GM18520 (cell line): ENCODE data around the gene TACR2.

Experiments
- ATAC-seq: cut with Tn5 transposase; IDR thresholded peaks from one replicate; pipeline ENCODE4 v1.9.1; 2021; ENCODE audit not compliant: unreplicated experiment

The TACR2 gene

DNA sequence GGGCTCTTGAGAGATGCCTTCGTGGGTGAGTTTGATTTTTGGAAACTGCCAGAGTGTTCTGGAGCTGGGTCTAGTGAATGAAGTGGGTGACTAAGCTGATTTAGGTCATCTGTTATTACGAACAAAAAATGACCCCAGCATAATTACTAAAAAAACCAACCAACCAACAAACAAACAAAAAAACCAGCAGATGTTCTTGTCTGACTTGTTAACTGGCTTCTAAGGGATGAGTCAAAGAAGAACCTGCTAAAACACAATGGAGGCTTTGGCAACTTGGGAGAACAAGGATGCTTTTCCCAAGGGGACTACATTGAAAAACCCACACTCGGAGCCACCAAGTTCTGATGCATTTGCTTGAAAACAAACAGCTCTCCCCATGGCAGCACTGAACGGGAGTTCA is 11.5 kb downstream of the TACR2 start:
- no peak for ATAC-seq

DNA sequence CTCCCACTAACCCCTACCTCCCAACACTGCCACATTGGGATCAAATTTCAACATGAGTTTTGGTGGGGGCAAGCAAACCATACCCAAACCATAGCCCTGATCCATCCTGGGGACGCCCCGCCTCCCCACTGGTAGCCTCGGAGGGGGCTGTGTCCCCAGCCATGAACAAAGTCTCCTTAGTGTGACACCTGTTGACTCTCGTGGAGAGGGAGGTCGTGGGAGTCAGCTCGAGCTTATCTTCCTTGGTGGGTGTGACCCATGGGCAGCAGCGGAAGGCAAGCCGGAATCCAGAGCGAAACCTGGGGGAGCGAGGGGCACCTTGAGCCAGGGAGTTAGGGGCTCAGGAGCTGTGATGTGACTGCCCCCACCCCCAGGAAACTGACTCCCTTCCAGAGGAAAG is 11.9 kb downstream of the TACR2 start:
- ATAC-seq, result no peak

DNA sequence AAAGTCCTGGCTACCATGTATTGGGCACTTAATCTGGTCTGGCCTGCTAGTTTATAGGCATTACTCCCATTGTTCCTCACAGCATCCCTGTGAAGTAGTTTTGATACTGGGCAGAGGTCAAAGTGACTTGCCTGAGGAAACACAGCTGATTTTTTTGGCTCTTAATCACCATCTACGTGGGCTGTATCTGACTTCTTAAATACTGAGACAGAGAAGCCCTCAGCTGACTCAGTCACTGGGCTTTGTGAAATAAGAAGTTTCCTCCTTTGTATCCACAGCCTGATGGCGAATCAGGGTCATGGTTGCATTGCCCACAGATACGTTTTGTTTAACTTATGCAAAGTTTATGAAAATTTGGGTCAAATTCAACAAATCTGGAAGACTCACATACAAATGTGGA is 13.2 kb downstream of the TACR2 start:
- no peak for ATAC-seq

DNA sequence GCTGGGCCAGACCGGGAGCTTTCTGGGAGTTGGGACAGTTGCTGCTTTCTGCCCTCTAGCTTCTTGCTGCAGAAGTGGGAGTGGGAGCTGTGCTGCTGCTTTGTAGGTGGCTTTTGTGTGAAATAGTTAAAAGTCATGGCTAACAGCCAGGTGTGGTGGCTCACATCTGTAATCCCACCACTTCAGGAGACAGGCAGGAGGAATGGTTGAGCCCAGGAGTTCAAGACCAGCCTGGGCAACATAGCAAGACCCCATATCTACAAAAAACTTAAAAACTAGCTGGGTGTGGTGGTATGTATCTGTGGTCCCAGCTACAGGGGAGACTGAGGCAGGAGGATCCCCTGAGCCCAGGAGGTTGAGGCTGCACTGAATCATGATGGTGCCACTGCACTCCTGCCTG is 13.7 kb downstream of the TACR2 start:
- ATAC-seq, result no peak

DNA sequence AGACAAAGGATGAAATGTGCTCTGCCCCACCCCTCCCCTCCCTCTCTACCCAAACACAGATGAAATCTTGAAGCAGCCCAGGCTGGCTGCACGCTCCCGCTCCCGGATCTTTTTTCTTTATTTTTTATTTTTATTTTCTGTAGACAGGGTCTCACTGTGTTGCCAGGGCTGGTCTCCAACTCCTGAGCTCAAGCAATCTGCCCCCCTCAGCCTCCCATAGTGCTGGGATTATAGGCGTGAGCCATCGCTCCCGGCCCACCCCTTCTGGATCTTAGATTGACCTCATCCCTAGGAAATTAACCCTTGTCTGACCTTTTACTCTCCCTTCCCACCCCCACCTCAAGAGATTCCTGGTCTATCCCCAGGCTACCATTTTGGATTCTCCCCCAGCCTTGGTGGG is 14.3 kb downstream of the TACR2 start:
- ATAC-seq, result no peak

DNA sequence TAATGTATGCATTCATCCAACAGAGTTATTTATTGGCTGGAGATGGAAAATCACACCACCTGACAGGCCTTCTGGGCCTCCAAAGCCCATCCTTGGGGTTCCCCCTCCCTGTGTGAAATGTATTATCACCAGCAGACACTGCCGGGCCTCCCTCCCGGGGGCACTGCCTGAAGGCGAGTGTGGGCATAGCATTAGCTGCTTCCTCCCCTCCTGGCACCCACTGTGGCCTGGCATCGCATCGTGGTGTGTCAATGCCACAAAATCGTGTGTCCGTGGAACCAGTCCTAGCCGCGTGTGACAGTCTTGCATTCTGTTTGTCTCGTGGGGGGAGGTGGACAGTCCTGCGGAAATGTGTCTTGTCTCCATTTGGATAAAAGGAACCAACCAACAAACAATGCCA is 15.3 kb downstream of the TACR2 start:
- ATAC-seq, result no peak

DNA sequence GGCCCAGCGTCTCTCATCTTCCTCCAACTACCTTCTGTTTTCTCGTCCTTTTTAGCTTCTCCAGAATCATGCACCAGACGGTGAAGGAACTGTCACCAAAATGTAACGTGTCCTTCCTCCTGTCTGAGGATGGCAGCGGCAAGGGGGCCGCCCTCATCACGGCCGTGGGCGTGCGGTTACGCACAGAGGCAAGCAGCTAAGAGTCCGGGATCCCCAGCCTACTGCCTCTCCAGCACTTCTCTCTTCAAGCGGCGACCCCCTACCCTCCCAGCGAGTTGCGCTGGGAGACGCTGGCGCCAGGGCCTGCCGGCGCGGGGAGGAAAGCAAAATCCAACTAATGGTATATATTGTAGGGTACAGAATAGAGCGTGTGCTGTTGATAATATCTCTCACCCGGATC is 15.8 kb downstream of the TACR2 start:
- no peak for ATAC-seq

DNA sequence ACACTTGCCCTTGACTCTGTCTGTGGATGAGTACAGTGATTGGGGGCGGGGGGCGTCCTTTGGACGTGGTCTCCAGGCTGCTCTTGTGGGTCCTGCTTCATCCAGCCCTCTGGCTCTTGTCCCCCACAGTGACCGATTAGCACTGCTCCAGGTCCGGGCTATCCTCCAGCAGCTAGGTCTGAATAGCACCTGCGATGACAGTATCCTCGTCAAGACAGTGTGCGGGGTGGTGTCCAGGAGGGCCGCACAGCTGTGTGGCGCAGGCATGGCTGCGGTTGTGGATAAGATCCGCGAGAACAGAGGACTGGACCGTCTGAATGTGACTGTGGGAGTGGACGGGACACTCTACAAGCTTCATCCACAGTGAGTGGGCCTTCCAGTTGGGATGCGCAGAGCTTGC is 18.3 kb downstream of the TACR2 start:
- ATAC-seq, result no peak

DNA sequence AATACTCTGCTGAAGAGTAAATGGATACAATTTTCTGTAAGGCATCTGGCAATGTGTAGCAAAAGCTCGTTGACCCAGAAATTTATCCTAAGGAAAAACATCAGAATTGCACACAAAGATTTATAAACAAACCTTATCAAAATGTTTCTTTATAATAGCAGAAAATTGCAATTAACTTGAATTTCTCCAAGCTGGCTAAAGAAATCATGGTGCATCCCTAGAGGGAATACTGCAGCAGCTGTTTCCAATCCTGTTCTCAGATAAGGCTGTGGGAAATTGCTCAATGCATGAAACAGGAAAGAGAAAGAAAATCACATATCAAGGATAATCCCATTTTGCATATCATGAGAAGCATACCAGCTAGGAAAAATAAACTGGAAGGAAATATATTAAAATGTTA is 18.7 kb downstream of the TACR2 start:
- no peak for ATAC-seq

DNA sequence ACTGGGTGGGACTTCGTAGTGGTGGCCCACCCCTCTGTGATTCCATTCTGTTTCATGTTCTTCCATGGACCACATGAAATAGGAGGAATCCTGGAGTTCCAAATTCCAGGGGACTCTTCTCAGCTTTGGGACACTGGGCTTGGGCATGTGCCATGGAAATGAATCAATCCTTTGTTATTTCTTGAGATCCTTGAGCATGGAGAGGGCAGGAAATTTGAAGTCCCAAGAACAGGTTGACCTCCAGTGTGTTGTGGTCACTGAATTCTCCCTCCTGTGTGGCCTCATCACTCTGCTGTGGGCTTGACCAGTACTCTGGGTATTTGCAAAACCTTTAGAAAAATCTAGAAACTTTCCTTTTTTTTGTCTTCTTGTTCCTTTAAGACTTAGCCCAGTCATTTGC is 22.7 kb downstream of the TACR2 start:
- ATAC-seq, result no peak

DNA sequence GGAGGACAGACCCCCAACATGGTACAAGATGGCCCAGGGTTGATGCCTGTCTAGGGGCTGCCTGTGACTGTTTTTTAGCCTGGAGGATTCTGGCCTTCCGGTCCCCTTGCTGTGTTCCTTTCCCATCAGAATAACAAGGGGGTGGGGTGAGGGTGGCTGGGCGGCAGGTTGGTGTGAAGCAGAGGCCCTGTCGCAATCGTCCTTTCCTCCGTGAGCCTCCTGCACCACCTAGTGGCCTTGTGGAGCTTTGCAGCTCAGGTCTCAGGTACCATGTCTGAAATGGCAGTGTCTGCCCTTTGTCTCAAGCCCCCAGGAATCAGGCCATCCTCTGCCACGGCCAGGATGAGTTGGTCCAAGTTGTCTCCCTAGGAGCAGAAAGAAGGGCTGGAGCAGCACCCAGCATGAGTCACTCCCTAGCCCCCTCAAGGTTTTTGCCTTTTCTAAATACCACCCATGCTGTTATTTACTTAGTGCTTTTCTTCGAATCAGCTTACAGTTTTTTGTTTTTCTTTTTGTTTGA is 24.2 kb downstream of the TACR2 start:
- ATAC-seq, result peak; percentile 67

DNA sequence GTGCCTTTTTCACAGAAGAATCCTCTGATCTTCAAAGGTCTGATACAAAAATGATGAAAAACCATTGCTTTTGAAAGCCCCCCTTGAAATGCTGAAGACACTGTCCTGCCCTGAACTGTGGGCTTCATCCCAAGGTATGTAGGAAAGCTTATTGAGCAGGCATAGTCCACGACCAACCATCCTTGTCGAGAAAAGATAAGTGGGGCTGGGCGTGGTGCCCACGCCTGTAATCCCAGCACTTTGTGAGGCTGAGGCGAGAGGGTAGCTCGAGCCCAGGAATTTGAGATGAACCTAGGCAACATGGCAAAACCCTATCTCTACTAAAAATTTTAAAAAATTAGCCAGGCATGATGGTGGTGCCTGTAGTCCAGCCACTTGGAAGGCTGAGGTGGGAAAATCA is 25.6 kb downstream of the TACR2 start:
- no peak for ATAC-seq

DNA sequence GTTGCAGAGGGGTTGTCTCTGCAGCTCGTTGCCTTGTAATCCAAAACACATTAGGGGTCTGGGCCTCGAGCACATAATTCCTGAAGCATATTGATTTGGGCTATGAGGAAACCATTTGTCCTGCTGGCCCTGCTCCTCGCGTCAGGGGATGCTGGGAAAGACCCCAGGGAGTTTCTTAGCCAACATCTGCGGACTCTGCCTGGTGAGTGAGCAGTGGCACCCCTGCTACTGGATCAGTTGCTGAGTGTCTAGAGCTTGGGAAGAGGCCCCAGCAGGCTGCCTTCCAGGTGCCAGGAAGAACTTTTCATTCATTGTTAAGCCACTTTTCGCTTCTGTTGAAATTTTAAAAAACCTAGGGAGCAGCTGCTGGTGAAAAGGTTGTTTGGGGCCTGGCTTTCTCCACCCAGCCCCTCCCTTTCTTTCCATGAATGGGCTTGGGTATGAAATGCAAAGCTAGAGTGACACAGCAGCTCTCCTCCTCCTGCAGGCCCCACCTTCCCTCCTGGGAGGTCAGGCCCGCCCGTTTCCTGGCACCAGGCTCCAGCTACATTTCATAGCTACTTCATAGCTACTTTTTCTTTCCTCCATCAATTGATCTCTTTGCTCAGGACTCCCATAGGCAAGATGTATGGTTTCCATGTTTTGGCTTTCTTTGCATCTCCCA is 26.8 kb downstream of the TACR2 start:
- ATAC-seq, result no peak

DNA sequence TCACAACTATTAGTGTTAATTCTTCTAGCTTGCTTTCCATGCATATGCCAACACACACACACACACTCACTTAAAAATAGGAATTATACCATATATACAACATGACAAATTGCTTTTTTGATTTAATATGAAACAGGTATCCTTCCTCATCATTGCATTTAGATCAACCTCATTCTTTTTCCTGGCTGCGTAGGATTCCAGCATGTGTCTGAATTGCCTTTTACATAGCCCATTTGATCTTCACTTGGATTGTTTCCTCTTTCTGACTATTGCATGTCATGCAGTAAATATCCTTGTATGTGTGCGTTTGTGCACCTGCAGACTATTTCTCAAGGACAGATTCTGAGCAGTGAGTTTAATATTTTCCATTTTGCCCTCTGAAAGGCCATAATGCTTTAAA is 28.2 kb downstream of the TACR2 start:
- ATAC-seq, result no peak

DNA sequence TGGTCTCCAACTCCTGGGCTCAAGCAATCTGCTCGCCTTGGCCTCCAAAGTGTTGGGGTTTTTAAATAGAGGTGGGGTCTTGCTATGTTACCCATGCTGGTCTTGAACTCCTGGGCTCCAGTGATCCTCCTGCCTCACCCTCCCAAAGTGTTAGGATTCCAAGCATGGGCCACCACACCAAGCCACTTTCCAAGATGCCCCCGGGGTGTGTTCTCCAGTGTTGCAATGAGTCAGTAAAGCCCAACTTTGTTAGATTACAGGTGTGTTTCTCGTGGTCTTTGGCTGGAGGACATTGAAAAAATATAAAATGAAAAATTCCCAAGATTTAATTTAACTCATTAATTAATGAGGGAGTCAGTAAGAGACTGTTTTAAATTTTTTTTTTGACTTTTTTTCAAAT is 29.2 kb downstream of the TACR2 start:
- ATAC-seq, result no peak

DNA sequence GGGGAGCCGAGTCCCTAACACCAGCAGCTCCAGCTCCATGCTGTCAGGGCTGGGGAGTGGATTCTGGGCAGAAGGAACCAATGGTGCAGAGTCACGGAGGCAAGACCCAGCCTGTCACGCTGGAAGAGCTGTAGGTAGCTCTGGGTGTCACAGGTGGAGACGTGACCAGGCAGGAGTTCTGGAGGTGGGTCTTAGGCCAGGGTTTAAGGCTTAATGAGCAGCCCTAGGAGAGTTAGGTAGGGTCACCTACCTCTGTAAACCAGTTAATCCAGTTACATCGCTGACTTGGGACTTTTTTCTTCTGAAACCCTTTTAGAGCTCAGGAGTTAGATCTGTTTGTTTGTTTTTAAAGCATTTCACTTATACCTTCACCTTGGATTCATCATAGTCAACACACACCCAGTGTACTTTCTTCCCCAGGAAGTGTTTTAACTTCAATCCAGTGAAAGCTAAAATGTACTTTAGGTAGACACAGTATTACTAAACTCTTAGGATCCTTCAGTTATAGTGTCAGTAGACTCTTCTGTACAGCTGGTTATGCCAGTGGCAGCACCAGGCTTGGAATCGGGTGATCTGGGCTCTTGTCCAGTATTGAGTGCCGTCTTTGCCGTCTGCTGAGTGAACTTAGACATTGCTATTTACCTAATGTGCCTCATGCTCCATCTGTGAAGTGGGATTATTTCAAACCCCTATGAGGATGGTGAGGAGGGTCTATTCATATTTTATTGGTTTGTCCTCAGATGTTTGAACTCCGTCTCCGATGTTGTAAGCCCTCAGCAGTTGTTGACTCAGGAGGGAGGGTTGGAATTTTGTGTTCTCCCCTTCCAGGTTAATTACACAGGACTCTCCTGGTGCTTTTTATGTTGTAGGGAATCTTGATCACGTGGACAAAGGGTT is 31.0 kb downstream of the TACR2 start:
- no peak for ATAC-seq

DNA sequence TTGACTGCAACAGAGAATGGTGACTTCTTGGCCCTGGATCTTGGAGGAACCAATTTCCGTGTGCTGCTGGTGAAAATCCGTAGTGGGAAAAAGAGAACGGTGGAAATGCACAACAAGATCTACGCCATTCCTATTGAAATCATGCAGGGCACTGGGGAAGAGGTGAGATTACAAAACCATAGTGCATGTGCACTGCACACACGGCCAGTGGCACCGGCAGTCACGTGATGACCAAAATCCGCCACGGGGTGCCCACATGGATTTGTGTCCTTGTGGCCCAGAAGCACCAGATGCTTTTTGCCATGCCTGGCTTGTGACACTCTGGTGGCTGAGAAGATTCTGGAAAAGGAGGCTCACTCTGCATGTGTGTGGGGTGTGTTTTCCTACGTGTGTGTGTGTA is 32.4 kb downstream of the TACR2 start:
- no peak for ATAC-seq

DNA sequence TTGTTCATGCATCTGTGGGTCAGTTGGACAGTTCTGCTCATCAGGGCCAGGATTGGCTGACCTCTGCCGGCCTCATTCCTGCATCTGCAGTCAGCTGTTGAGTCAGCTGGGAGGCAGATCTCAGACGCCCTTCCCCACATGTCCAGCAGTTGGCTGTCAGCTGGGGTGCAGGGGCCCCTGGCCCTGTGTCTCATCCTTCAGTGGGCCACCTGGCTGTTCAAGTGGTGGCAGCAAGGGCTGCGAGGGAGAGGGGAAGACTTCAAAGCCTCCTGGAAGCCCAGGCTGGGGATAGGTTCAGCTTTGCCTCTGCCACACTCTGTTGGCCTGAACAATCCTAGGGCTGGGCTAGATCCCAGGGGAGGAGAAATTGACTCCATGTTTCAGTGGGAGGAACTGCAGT is 33.2 kb downstream of the TACR2 start:
- ATAC-seq, result no peak

DNA sequence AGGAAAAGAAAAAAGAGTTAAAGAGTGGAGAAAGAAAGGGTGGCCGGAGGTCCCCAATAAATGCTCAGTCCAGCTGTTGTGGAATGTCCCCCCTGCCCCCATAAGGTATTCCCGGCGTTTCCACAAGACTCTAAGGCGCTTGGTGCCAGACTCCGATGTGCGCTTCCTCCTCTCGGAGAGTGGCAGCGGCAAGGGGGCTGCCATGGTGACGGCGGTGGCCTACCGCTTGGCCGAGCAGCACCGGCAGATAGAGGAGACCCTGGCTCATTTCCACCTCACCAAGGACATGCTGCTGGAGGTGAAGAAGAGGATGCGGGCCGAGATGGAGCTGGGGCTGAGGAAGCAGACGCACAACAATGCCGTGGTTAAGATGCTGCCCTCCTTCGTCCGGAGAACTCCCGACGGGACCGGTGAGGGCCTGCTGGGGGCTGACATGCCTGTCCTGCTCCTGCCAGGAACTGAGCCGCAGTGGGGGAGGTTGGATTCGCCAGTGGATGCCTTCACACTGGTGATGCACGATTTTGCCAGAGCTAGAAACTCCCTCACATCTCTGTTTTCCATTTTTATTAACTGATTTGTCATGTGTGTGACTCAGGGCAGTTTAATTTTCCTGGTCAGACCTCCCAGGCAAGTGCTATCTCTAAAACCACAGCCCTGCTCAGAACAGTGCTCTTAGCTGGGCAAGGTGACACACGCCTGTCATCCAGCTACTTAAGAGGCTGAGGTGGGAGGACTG is 34.2 kb downstream of the TACR2 start:
- no peak for ATAC-seq

DNA sequence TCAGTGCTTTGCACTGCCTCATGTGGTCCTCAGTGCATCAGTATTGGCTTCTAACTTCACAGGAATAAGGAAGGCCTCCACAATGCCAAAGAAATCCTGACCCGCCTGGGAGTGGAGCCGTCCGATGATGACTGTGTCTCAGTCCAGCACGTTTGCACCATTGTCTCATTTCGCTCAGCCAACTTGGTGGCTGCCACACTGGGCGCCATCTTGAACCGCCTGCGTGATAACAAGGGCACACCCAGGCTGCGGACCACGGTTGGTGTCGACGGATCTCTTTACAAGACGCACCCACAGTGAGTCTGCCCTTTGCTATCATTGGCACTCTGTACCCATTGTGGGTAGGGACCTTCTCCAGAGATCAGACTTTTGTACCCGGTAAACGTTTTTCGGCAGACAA is 36.9 kb downstream of the TACR2 start:
- ATAC-seq, result no peak

DNA sequence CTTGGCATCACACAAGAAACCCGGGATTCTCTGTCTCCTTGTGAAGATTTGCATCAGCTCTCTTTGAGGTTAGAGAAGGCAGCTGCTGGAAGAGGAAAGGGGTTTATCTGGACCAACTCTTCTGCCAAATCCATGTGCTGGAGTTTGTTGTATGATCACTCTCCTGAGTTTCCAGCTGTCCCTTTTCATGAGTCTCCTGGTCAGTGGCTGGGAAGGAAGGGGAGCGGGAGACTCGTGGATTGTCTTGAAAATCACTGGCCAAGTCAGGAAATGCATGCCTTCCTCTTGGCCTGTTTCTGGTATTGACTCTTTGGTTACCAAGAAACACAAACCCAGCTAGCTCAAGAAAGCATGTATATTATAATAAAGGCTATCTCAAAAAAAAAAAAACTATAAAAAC is 38.8 kb downstream of the TACR2 start:
- no peak for ATAC-seq

DNA sequence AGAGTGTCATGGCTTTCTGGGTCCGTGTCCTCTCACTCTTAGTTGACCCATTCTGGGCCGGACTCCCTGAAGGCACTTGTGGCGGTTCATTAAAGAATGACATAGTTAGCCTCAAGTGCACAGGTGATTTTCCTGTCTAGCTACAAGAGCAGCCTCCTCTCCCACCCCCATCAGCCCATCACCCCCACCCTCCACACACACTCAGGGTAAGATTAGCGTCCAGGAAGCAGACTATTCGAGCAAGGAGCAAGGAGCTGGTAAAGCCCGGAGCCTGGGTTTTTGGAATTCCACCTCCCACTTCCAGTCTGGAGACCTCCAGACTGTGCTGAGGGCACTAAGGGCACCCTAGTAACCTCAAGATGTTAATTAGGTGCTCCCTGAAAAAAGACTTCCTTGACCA is 39.5 kb downstream of the TACR2 start:
- no peak for ATAC-seq
